ENCODE measurements around the gene SFI1. TPM values are rescaled to one million over a fixed set of nuclear protein-coding genes. Genes with fewer than 3 reads are reported as not detected.
"Not testable (repeated sequence)": the region's sequence is repeated elsewhere in the genome, so short reads cannot be mapped to it uniquely, and the experiment has no call there.

SFI1 gene
- total RNA-seq, 4 donors from 2014 or later = 31.1 to 57.6 (median 43.1) TPM

DNA sequence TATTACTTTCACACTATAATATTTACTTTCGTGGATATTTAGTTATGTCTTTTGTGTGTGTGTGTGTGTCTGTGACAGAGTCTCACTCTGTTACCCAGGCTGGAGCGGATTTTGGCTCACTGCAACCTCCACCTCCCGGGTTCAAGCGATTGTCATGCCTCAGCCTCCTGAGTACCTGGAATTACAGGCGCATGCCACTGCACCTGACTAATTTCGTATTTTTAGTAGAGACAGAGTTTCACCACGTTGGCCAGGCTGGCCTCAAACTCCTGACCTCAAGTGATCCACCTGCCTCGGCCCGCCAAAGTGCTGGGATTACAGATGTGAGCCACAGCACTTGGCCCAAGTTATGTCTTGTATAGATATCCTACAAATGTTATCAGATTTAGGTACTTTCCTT lies 155.8 kb downstream of the SFI1 start:
- intact Hi-C loops (cut with DNase I) = no loop called here

DNA sequence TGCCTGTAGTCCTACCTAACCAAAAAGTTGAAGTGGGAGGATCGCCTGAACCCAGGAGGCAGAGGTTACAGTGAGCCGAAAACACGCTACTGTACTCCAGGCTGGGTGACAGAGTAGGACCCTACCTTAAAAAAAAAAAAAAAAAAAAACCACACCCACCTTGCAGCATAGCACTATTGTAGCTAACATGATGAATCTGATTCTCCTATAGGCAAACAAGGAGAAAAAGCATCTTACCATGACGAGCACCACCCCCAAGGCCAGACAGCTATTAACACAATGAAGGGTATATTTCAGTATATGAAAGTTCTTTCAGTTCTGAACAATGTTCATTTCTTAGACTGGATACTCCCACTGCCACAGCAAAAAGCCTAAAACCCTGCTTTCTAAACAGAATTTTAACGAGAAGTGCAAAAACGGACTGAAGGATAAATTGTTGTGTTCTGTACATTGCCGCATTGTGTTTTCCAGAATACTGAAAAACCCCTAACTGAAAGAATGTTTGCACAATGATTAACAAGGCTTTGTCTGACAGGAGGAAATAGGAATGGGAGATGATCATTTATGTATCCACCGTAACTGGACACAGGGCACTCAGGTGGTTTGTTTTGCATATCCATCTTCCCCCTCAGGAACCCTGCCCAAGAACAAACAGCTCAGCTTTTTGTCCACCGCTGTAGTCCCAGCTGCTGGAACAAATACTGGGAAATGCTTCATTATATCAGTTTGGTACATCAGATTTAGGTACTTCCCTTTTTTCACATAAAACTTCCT lies 156.8 kb downstream of the SFI1 start:
- Histone ChIP-seq H3K9me3 (no peaks in the 10 kb centered on the region), H3K27ac (peak overlapping the region in 2 of 3 donors; percentile 49 to 81), H3K27me3 (no peaks in the 10 kb centered on the region), H3K36me3 (peaks cover 0 to 1% of the 10 kb centered on the region in 2 donors), H3K4me3 (replicated peaks in 1 of 3) (no peak overlapping the region), H3K4me1 (peaks cover 7 to 23% of the 10 kb centered on the region in 2 donors)
- intact Hi-C loops (cut with DNase I) = no loop called here
- no peak for DNase-seq
- TF ChIP-seq CTCF (IDR thresholded peaks at IDR 0.05) (no peak), POLR2A (IDR thresholded peaks at IDR 0.05) (no peak)
- WGBS, 2 donors = 90 to 93% methylated on average over 9 of the region's 9 CpGs

More for the DNA sequence above, 155.8 kb downstream of the SFI1 start:
- Histone ChIP-seq H3K27ac (peak overlapping the region in 2 of 3 donors; percentile 49 to 81), H3K27me3 (no peaks in the 10 kb centered on the region), H3K4me1 (peaks cover 7 to 23% of the 10 kb centered on the region in 2 donors), H3K4me3 (replicated peaks in 1 of 3) (no peak overlapping the region), H3K9me3 (no peaks in the 10 kb centered on the region), H3K36me3 (peaks cover 0 to 11% of the 10 kb centered on the region in 2 donors)
- WGBS, 2 donors = 57 to 62% methylated on average over 9 of the region's 9 CpGs
- TF ChIP-seq CTCF (IDR thresholded peaks at IDR 0.05) = no peak
- TF ChIP-seq POLR2A (IDR thresholded peaks at IDR 0.05) = no peak
- peak; percentile 36 to 67 for DNase-seq

GRCh38 chr22:31653944-31654343 lies 157.6 kb downstream of the SFI1 start:
- Histone ChIP-seq H3K4me1 (peaks cover 7 to 23% of the 10 kb centered on the region in 2 donors), H3K36me3 (no peaks in the 10 kb centered on the region), H3K4me3 (replicated peaks in 1 of 3) (no peak overlapping the region), H3K9me3 (no peaks in the 10 kb centered on the region), H3K27me3 (no peaks in the 10 kb centered on the region), H3K27ac (no peak overlapping the region)
- WGBS, 2 donors = 86 to 94% methylated on average over 2 of the region's 2 CpGs
- intact Hi-C loops (cut with DNase I) = no loop called here
- no peak for DNase-seq
- TF ChIP-seq POLR2A (IDR thresholded peaks at IDR 0.05) = no peak
- no peak for TF ChIP-seq CTCF (IDR thresholded peaks at IDR 0.05)

GRCh38 chr22:31654408-31654807 lies 158.1 kb downstream of the SFI1 start:
- Histone ChIP-seq H3K27me3 (no peaks in the 10 kb centered on the region), H3K4me3 (replicated peaks in 1 of 3) (no peak overlapping the region), H3K27ac (no peak overlapping the region), H3K9me3 (no peaks in the 10 kb centered on the region), H3K36me3 (no peaks in the 10 kb centered on the region), H3K4me1 (peaks cover 7 to 22% of the 10 kb centered on the region in 2 donors)
- WGBS, 2 donors = 88 to 94% methylated on average over 5 of the region's 5 CpGs
- no peak for TF ChIP-seq POLR2A (IDR thresholded peaks at IDR 0.05)
- no peak for DNase-seq
- intact Hi-C loops (cut with DNase I) = no loop called here

DNA sequence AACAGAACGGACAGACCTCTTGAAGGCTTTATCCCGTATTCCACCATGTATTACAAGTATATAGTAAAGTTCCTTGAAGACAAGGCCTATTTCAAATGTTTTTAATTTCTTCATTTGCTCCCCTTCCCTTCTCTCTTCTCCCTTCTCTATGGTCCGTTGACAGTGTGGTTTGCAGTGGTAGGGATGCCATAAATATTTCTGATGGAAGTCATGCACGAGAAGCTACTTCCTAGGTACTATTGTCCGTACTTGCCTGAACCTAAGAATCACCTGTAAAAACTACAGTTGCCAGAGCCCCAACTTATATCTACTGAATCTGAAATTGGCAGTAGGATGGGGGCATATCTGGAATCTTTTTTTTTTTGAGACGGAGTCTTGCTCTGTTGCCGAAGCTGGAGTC lies 162.9 kb downstream of the SFI1 start:
- no peaks in the 10 kb centered on the region for H3K27me3 ChIP-seq
- no peak overlapping the region for H3K27ac ChIP-seq
- intact Hi-C loops (cut with DNase I) = no loop called here
- TF ChIP-seq CTCF (IDR thresholded peaks at IDR 0.05) (no peak), POLR2A (IDR thresholded peaks at IDR 0.05) (no peak)
- 80 to 85% methylated on average over 7 of the region's 7 CpGs for WGBS, 2 donors
- H3K9me3 ChIP-seq = no peaks in the 10 kb centered on the region
- no peak overlapping the region for H3K4me3 ChIP-seq (replicated peaks in 1 of 3)
- H3K36me3 ChIP-seq = no peaks in the 10 kb centered on the region
- H3K4me1 ChIP-seq = peaks cover 11 to 13% of the 10 kb centered on the region in 2 donors
- no peak for DNase-seq

- not testable (repeated sequence) for DNase-seq, H3K36me3 ChIP-seq, H3K27me3 ChIP-seq, H3K9me3 ChIP-seq
- H3K27ac ChIP-seq = peak overlapping the region in 2 of 3 donors; percentile 2 to 39
- intact Hi-C loops (cut with DNase I) = loop anchor here (10.0 kb wide), 3 partner anchors 94 to 316 kb away; partner anchors contain the start of genes DEPDC5, PATZ1, PRR14L and YWHAH
- peak overlapping the region; percentile 38 to 88 (median 78) for H3K4me3 ChIP-seq (replicated peaks in 1 of 3)
- WGBS, 2 donors = 64 to 69% methylated on average over 10 of the region's 10 CpGs
- peaks cover 11 to 13% of the 10 kb centered on the region in 2 donors for H3K4me1 ChIP-seq
These were observed 164.6 kb downstream of the SFI1 start for GRCh38 chr22:31660860-31661341.

Data from thyroid gland (tissue), 4 donors.